Kidney (tissue), 14 donors: ENCODE data around the gene SCFD2. TPM values are rescaled to one million over a fixed set of nuclear protein-coding genes. Genes with fewer than 3 reads are reported as not detected.

Source experiments
- DNase-seq, 5 donors: peaks; one replicate each; pipeline ENCODE4 v3.0.0-alpha.2; 2013 to 2020
- FAIRE-seq: peaks from 2 replicates; lab custom pipeline; 2012; peaks lifted over from hg19 to GRCh38; lab: Jason Lieb, UNC
- H3K27ac ChIP-seq, 2 donors: one replicate each; pipeline ENCODE4 v1.7.0; 2013; ENCODE audit warnings: low read depth in 2 of 2, low read length in 2 of 2, inconsistent platforms in 1 of 2
- H3K27me3 ChIP-seq: one replicate; pipeline ENCODE4 v1.7.1; 2013; ENCODE audit warnings: low read length, inconsistent platforms; ENCODE audit not compliant: control insufficient read depth, insufficient read depth
- H3K36me3 ChIP-seq, 3 donors: one replicate each; pipeline versions ENCODE4 v1.7.0 to v1.7.1; 2013; ENCODE audit warnings: low read length in 3 of 3, control low read depth in 1 of 3, inconsistent platforms in 1 of 3; ENCODE audit not compliant: insufficient read depth in 3 of 3, control insufficient read depth in 2 of 3
- H3K4me1 ChIP-seq, 3 donors: one replicate each; pipeline versions ENCODE4 v1.7.0 to v1.7.1; 2013; ENCODE audit warnings: low read length in 3 of 3, inconsistent platforms in 1 of 3, low read depth in 1 of 3; ENCODE audit not compliant: control insufficient read depth in 2 of 3, insufficient read depth in 2 of 3
- H3K4me3 ChIP-seq, 3 donors: one replicate each; pipeline versions ENCODE4 v1.7.0 to v1.8.1; 2013; ENCODE audit warnings: low read length in 3 of 3, control low read depth in 1 of 3, inconsistent platforms in 1 of 3
- H3K9ac ChIP-seq, 3 donors: one replicate each; pipeline versions ENCODE4 v1.7.0 to v1.7.1; 2013; ENCODE audit warnings: low read length in 3 of 3, control low read depth in 1 of 3, inconsistent platforms in 1 of 3
- H3K9me3 ChIP-seq, 3 donors: one replicate each; pipeline versions ENCODE4 v1.7.0 to v1.7.1; 2013; ENCODE audit warnings: low read length in 3 of 3, control low read depth in 1 of 3, inconsistent platforms in 1 of 3; ENCODE audit not compliant: control insufficient read depth in 2 of 3, insufficient read depth in 1 of 3
- intact Hi-C: fragments of 100-400 bp; cut with DNase I; formaldehyde crosslinking; loops from one replicate; pipeline ENCODE4 v1.11.1; 2022
- polyA plus RNA-seq: library from polyadenylated mRNA; stranded (reverse); fragments of 350-450 nt; fragmentation: Illumina TruSeq; extraction: RNeasy Lipid Tissue Mini Kit (QIAGEN cat#74804); gene quantifications from one replicate; pipeline ENCODE4 v1.2.3, GENCODE V29; 2014; ENCODE audit warnings: low read depth, low replicate concordance; ENCODE audit not compliant: insufficient read depth
- total RNA-seq: library from RNA; stranded (reverse); fragmentation: NEBNext Ultra II Directional; extraction: Animal tissue kit (Norgen Biotek cat#: 25700); gene quantifications from one replicate; pipeline ENCODE4 v1.2.1, GENCODE V29; 2021
- TF ChIP-seq, protein P1 (sequence below): IDR thresholded peaks from 3 replicates; pipeline ENCODE4 v1.5.1; 2012; ENCODE audit warnings: mild to moderate bottlenecking, moderate library complexity, borderline replicate concordance; ENCODE audit not compliant: insufficient read depth; ENCODE audit errors: extremely low read depth
- donor health status: control.
- donor health status: control.
- donor health status: control.
- donor health status: control.
- donor health status: control.
- donor health status: DM: yes; HTN: yes; CAD: no.
- donor health status: Normal renal cell carcinoma (clear cell type).

SCFD2 gene
- total and polyA plus RNA-seq, 2 donors from 2014 or later = 6.1 to 20.8 TPM

DNA sequence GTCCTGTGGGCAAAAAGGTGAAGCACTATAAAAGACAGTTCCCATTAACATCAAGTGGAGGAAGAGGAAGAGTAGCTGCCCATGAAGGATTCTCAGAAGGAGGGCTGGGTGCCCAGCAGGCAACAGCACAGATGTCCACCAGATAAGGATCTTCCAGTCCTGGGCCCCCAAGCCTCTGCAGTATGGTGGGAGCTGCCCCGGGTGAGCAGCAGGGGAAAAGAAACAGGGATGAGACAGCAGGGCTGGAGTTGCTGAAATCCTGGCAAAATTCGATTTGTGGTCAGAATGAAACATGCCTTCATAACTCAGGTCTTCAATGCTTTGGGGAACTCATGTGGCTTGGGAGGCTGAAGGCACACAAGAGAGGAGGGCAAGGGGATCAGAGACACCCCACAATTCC is 409.2 kb downstream of the SCFD2 start:
- FAIRE-seq (no peak), DNase-seq (no peak)
- H3K4me1 ChIP-seq = no peaks in the 10 kb centered on the region
- H3K27me3 ChIP-seq = no peaks in the 10 kb centered on the region
- intact Hi-C loops = no loop called here
- H3K9me3 ChIP-seq = no peaks in the 10 kb centered on the region
- TF ChIP-seq, protein P1, sequence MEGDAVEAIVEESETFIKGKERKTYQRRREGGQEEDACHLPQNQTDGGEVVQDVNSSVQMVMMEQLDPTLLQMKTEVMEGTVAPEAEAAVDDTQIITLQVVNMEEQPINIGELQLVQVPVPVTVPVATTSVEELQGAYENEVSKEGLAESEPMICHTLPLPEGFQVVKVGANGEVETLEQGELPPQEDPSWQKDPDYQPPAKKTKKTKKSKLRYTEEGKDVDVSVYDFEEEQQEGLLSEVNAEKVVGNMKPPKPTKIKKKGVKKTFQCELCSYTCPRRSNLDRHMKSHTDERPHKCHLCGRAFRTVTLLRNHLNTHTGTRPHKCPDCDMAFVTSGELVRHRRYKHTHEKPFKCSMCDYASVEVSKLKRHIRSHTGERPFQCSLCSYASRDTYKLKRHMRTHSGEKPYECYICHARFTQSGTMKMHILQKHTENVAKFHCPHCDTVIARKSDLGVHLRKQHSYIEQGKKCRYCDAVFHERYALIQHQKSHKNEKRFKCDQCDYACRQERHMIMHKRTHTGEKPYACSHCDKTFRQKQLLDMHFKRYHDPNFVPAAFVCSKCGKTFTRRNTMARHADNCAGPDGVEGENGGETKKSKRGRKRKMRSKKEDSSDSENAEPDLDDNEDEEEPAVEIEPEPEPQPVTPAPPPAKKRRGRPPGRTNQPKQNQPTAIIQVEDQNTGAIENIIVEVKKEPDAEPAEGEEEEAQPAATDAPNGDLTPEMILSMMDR = no peak
- no peak overlapping the region for H3K9ac ChIP-seq
- no peak overlapping the region for H3K27ac ChIP-seq
- H3K36me3 ChIP-seq = no peaks in the 10 kb centered on the region
- no peak overlapping the region for H3K4me3 ChIP-seq

DNA sequence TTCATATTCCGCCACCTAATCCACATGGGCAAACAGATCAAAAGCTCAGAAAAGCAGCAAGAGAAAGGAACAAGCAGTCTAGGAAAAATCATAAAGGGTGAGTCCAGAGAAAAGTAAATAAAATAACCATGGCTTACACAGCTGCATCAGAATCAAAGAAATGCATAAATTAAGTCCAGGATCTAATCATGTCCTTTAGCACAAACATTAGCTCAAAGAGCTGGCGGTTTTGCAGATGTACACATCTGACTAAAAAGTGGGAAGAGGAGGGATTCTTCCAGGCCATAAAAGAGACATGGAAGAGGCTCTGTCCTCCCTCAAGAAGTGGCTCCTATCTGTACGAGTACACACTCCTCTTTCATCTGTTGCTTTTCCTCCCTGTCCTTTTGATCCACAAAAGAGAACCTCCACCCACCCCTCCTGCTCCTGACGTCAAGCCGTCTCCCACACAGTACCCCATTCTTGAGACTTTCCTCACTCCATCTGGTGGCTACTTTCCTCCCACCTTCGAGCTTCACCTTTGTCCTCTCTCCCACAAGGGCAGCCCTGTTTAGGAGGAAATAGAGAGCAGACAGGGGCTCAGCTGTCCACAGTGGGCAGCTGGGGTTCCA is 411.2 kb downstream of the SCFD2 start:
- FAIRE-seq (no peak), DNase-seq (peak in 1 of 5 donors; percentile 71)
- TF ChIP-seq, protein P1 = no peak
- H3K9me3 ChIP-seq = no peaks in the 10 kb centered on the region
- no peaks in the 10 kb centered on the region for H3K4me1 ChIP-seq
- no peak overlapping the region for H3K27ac ChIP-seq
- no peak overlapping the region for H3K4me3 ChIP-seq
- no peak overlapping the region for H3K9ac ChIP-seq
- no peaks in the 10 kb centered on the region for H3K27me3 ChIP-seq
- H3K36me3 ChIP-seq = no peaks in the 10 kb centered on the region
- intact Hi-C loops = no loop called here

- no peak for FAIRE-seq
- intact Hi-C loops = no loop called here
- no peaks in the 10 kb centered on the region for H3K36me3 ChIP-seq
Observed at GRCh38 chr4:52952540-52952939, 413.3 kb downstream of the SCFD2 start.

More at GRCh38 chr4:52952540-52952939, 413.3 kb downstream of the SCFD2 start:
- H3K27me3 ChIP-seq = no peaks in the 10 kb centered on the region
- H3K4me1 ChIP-seq = no peaks in the 10 kb centered on the region
- no peaks in the 10 kb centered on the region for H3K9me3 ChIP-seq
- no peak overlapping the region for H3K4me3 ChIP-seq
- no peak overlapping the region for H3K9ac ChIP-seq
- H3K27ac ChIP-seq = no peak overlapping the region
- no peak for DNase-seq
- TF ChIP-seq, protein P1 = no peak
